Stimulated activated CD8-positive, alpha-beta memory T cell treated with anti-CD3 and anti-CD28 coated beads, Interleukin-15, amount 100 ng/mL, for 1 hour (primary cell): ENCODE results near the gene FAM53A.
"Not testable (repeated sequence)": the region's sequence is repeated elsewhere in the genome, so short reads cannot be mapped to it uniquely, and the experiment has no call there.

Source experiments
- DNase-seq: peaks from one replicate; pipeline ENCODE4 v3.0.0-alpha.2; 2020; ENCODE audit warnings: low read depth

Gene FAM53A

DNA sequence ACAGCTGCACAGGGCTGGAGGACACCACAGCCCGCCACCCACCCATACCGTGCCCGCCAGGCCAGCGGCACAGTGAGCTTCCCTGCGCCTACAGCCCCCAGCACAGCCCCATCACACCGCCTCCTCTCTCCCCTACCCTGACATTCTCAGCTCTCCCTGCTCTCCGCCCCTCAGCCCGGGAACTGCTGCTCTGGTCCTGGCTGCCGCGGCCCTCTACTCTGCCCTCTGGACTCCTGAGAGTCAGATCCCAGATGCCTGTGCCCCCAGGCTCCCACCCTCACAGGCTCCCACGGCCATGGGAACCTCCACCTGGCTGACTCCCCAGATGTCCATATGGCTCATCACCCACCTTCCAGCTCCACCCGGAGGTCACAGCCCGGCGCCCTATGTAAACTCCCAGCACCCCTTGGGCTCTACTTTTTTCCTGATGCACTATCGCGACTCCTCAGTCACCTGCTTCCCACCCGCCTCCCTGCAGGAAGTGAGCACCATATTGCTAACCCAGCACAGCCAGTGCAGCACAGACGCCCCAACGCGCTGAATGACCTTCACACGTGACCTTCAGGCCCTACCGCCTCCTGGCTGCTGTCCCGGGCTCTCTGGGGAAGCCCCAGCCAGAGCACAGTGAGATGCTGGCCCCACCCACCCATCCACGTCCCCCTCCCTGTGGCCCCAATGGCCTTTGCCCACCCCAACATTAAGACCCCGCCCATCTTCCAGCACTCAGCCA lies 23.0 kb downstream of the FAM53A start:
- DNase-seq: no peak

DNA sequence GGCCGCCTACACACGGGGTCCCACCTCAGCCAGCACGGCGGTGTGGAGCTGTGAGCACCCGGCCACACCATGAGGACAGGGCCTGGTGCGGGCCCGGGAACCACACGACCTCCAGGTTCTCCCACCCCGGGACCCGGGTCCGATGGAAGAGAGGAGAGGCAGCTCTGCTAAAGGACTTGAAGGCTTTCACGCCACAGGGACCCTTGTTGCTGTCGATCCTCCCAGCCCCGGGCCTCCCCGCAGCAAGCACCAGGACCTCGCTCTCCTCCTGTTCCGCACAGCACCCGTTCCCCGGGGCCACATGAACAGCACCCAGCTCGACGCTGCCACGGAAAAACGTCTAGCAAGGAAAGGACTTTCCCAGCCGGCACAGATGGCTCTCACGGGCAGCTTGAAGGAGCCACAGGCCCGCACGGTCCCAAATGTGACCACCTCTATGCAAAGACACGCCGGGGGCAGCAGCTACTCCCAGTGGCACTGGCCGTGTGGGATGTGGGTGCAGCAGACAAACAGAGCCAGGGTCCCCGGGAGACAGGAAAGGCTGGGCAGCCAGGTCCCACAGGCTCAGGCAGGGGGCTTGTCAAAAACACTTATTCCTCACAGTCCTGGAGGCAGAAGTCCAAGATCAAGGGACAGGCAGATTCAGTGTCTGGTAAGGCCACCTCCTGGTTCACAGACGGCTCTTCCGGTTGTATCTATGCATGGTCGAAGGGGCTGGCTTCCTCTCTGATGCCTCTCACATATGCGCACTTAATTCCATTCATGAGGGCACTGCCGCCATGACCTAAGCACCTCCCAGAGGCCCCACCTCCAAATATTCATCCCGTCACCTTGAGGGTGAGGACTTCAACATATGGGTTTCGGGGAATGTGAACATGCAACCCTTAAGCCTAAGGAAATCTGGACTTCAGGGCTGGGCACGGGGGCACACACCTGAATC lies 24.7 kb downstream of the FAM53A start:
- no peak for DNase-seq

DNA sequence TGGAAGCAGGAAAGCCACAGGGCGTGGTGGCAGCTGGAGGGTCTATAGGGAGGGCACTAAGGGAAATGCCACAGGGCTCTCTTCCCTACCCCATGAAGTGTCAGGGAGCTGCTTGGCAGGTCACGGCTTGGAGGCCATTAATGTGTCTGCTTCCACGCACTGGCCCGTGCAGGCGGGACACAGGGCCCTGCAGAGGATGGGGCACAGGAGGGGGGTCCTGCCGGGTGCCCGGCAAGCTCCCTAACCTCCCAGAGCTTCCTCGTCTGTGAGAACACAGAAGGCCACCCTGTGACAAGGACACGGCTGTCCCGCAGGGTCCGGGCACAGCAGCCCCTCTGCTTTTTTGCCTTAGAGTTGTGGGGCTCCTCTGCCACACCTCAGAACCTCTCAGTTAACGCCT lies 25.5 kb downstream of the FAM53A start:
- no peak for DNase-seq

DNA sequence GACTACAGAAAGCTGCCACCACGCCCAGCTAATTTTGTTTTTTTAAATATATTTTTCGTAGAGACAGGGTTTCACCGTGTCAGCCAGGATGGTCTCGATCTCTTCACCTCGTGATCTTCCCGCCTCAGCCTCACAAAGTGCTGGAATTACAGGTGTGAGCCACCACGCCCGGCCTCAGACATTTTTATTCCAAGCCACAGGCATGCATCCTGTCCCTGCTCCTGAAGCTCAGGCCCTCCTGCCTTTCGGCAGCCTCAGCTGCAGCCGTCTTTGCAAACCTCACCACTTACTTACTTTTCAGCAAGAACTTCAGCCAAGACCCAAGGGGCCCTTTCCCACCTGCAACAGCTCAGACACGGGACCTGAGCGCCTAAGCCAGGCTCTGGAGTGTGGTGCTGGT lies 26.0 kb downstream of the FAM53A start:
- no peak for DNase-seq

DNA sequence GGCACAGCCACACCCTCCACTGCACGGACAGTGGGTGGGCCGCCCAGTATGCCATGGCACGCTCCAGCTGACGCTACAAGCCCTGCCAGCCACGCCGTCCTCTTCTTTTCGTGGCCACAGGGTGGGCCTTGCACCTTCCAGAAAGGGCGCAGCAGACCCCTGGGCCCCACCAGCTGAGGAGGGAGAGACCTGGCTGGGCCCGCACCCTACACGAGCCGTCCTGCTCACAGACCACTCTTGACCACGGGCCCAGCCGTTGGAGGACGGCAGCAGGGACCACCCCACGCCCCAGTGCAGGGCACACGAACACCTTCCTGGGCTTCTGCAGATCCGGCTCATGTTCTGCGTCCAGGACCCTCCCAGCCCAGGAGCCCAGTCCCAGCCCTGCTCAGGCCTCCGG lies 27.1 kb downstream of the FAM53A start:
- DNase-seq: no peak

DNA sequence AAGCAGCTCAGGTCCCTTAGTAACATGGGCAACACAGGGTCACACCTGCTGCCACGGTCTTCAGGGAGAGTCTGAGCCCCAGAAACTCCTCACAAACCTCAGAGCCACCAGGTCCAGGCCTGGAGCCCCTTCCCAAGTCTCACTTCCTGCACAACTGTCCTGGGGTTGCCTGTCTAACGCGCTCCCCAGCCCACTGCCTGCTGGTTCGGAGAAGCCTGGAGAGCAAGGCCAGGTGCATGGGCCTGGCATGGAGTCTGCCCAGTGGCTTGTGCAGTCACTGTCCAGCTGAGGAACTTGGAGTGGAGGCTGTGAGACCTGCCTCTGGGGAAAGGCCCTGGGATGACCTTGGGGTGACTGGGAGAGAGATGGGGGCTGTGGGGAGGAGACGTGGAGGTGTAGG lies 28.0 kb downstream of the FAM53A start:
- no peak for DNase-seq

DNA sequence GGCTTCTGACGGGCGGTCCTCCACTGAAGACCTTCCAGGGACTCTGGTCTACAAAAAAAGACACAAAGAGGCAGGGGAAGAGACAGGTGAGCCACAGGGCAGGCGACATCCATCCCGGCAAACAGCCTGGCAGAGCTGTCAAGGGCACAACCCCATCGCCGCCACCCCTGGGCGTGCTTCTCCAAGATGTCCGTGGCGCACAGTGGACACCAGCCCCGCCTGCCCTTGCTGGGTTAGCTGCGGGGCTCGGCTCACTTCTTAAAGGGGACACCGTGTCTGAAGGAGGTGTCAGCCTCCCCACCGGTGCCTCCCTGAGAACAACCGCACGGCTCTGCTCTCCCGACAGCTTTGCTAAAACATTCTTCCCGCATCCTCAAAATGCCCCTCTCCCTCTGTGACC lies 28.4 kb downstream of the FAM53A start:
- DNase-seq: no peak

DNA sequence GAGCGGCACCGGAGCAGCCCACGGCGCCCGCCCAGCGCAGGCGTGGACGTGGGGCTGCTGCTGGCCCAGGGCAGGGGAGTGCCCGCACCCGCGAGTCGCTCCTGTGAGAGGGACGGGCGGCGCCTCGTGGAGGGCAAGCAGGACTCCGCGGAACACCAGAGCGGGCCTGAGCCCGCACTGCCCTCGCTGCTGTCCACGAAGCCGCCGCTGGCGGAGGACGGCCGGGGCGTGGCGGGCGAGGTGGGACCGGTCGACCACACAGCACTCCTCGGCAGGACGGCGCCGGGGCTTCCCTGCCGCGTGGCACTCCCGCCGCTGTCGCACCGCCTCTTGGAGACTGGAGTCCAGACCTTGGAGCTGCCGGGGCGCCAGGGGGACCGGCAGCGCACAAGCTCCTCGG lies 29.0 kb downstream of the FAM53A start:
- DNase-seq: no peak

DNA sequence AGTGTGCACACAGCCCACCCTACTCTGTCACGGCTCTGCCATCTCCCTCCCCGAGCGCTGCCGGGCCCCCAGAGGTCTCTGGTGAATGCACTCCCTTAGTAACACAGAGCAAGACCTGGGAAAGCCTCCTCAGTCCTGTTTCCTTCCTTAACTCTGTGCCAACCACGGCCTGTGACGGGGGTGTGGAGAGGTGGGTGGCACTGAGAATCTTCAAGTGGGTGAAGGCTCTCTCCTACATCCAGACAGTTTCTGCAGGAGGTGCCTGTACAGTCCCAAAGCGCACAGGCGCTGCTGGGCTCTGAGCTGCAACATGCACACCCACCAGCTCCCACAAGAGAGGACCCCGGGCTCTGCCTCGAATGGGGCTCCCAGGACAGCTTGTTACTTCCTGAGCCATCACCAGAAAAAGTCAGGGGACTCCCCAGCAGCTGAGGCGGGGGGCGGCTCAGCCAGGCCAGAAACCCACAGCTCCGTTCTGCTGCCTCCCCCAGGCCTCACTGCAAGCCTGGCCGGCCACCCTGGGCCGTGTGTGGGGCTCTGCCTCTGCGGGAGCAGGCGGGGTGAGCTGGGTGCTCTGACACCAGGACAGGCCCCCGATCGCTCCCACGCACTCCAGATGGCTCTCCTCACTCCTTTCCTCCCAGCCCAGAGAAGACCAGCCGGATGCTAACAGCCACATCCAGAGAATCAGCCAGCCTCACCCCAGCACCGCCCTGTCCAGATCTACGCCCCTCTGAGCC lies 29.7 kb downstream of the FAM53A start:
- DNase-seq: no peak

DNA sequence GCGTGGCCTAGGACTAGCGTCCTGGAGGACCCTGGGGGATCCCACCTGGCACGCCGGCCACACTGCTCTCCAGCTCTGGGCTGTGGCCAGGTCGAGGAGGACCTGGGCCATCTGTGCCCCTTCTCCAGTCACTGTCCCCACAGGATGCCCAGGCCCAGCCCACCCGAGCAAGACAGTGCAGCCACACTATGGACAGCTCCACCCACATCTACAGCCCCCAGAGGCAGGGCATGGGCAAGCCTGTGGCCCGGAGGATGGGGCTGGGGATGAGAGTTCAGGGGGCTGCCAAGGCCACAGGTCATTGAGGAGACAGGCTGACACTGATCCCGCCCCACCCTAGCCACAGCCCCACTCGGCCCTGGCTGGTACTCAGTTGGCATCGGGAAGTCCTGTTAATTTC lies 30.3 kb downstream of the FAM53A start:
- DNase-seq: no peak

DNA sequence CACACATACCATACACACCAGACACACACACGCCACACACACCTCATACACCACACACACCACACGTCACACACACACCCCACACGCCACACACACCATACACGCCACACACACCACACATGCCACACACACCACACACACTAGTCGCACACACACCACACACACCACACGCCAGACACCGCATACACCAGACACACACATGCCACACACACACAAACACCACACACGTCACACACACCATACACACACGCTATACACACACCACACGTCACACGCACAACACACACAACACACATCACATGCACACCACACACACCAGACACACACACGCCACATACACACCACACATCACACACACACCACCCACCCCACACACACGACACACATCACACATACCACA lies 32.0 kb downstream of the FAM53A start:
- no peak for DNase-seq

DNA sequence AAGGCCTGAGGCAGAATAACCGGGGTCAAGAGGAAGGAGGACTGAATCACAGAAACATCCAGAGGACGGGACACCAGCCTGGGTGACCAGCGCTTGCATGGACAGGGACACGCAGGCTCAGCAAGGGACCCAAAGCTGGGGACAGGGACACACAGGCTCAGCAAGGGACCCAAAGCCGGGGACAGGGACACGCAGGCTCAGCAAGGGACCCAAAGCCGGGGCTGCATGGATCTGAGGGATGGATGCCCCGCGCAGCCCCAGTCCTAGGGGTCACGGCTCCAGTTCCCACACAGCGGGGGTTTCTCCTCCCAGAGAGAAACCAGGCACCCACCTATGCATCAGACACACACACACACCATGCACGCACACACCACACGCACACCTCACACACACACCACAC lies 32.5 kb downstream of the FAM53A start:
- no peak for DNase-seq

DNA sequence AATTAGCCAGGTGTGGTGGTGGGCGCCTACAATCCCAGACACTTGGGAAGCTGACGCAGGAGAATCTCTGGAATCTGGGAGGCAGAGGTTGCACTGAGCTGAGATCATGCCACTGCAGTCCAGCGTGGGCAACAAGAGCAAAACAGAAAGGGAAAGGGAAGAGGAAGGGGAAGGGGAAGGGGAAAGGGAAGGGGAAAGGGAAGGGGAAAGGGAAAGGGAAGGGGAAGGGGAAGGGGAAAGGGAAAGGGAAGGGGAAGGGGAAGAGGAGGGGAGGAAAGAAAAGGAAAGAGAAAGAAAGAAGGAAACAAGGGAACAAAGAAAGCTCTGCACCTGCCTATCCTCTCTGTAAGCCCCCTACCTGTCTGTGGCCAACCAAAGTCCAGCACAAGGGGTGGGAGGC lies 35.2 kb downstream of the FAM53A start:
- no peak for DNase-seq

DNA sequence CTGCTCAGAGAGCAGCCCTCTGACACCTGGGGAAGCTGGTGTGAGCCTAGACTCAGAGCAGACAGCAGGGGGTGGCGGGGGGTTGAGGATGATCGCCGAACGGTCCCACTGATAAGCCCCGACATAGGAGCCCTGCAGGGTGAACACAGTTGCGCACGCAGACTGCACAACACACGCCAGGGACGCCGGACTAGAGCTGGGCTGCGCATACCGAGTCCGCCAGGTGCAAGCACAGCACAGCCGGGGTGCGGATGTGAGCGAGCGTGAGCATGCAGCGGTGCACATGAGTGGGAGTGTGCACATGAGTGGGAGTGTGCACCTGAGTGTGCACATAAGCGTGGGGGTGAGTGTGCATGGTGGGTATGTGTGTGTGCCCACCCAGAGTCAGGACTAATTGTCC lies 36.7 kb downstream of the FAM53A start:
- no peak for DNase-seq

DNA sequence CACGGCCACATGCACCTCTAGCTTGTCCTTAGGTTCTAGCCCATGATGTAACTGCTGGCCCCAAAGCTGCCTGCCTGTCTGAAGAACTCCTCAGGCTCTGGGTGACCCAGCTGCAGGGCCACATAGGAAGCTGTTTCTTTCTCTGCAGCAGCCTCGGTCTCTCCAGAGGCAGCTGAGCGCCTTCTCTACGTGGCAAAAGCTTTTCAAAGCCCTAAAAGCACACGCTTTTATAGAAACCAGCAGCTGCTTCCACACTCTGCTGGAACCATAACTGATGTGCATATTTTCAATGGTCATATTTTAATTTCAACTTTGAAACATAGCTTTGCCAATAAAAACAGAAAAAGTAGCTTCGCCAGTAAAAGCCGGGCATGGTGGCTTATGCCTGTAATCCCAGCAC lies 37.4 kb downstream of the FAM53A start:
- no peak for DNase-seq

DNA sequence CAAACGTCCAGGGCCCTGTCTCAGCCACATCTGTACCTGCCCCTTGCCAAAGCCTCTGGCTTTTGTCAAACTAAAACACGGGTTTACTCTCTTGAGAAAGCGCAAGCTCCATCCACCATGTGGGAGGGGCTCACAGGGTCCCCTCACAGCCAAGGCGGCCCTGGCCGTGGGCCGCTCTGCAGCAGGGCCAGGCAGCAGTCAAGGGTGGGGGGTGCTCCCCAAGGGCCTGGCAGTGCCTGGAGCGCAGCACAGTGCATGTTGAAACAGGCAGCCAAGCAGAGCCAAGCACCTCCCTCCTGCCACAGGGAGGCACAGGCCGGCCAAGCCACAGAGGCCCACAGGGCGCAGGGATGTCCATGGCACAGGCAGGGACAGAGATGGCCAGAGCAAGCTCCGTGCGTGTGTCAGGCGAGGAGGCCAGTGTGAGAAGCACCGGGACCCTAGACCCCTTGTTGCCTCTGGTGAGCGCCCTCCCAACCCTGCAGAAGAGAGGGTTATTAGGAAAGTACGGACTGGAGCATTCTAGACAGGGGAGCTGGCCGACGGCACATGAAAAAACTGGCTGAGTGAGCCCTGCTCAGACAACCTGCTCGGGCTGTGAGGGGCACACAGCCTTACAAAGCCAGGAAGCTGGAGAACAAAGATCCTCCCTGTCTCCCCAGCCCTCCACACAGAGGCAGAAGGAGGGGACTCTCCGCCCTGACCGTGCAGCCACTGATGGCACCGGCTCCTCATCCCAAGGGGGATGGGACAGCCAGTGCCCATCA lies 39.0 kb downstream of the FAM53A start:
- DNase-seq: no peak

DNA sequence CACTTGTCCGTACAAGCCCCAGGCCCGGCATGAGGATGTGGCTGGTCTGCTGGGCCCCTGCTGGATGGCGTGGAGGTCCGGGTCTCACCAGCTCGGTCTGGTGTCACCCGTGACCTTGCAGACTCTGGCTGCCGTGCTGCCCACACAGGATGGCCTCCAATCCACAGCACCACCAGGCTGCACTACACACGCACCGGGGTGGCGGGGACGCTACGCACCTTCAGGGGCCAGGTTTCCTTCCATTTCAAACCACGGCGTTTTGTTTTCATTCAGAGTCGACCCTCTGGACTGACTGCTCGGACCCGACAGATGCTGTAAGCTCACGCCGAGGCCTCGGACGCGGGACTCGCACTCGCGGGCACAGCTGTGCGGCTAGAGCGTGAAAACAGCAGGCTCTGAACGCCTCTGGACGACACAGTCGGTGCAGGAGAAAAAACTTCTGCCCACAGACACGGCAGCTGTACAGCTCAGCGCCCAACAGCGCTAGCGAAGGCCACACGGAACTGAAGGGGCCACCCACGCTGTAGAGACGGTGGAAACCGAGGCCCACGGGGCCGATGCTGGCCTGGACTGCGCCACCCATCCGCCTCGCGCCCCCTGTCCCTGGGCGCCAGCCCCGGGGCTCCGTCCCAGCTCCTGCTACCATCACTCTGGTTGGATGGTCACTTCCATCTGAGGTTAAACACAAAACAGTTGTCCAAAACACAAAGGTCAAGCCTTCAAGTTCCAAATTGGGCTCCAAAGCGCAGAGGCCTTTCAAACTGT lies 40.0 kb downstream of the FAM53A start:
- DNase-seq: no peak

DNA sequence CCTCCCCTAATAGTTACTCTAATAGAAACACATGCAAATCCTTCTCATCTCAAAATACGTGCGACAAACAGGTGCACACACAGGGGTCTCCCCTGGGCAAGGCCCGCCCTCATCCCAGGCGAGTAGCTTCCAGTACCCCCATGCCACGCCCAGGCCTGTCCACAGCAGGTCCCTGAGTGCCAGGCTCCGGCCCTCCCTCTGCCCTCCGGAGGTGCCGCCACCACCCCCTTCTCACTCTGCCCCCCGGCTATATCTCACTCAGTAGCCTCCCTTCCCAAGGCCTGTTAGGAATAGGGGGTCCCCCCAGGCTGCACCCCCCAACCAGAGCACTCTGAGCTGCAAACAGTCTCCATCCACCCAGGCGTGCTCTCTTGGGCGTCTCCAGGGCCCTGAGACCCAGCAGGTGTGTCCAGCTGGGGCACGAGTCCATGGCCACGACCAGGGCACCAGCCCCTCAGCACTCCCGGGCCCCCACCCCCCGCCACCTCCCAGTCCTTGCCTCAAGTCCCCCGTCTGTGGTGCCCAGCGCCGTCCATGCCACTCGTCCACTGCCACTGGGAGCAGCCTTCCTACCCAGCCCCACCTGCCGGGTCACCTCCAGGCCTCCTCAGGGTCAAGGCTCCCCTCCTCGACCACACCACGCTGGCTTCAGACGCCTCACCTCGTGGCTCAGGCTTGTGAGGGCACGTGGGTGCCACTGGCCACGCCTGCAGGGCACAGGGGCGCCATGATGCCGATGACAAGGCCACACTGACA lies 41.7 kb downstream of the FAM53A start:
- no peak for DNase-seq

DNA sequence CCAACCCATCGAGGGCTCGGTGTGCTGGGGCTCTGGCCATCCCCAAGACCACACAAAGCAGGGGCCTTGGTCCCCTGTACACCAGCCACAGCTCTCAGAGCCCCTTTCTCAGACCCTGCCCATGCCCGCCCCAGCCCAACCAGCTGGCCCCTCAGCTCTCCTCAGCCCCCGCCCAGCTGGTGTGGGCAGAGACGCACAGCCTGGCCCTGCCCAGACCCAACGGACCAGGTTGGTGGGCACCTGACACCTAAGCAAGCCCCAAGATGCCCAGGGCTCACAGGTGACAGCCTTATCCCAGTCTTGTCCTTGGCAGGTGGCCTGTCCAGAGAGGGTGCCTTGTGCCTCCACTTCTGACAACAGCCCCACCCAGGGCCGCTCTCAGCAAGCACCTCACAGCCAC lies 42.4 kb downstream of the FAM53A start:
- DNase-seq: no peak

DNA sequence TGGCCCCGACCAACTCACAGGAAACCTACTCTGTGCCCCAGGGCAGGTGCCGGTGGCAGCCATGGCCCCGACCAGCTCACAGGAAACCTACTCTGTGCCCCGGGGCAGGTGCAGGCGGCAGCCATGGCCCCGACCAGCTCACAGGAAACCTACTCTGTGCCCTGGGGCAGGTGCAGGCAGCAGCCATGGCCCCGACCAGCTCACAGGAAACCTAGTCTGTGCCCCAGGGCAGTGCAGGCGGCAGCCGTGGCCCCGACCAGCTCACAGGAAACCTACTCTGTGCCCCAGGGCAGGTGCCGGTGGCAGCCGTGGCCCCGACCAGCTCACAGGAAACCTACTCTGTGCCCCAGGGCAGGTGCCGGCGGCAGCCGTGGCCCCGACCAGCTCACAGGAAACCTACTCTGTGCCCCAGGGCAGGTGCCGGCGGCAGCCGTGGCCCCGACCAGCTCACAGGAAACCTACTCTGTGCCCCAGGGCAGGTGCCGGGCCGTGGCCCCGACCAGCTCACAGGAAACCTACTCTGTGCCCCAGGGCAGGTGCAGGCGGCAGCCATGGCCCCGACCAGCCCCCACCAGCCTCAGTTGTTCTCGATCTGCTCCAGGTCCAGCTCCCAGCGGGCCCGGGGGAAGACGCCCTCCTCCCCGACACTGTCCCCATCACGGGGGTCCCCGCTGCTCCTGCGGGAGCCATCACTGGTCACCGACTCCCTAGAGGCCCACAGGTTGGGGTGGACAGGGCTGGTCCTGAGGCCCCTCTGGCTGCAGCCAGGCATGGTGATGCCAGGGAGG lies 43.2 kb downstream of the FAM53A start:
- not testable (repeated sequence) for DNase-seq
